Endothelial cell (in vitro differentiated cells): ENCODE results near the gene AKAP6. TPM values are rescaled to one million over a fixed set of nuclear protein-coding genes. Genes with fewer than 3 reads are reported as not detected.

Source experiments
- DNase-seq: peaks from one replicate; pipeline ENCODE4 v3.0.0; 2021; ENCODE audit warnings: low spot score
- H3K27ac Mint-ChIP-seq: one replicate; pipeline ENCODE4 v1.8.0; 2021; ENCODE audit warnings: mixed read lengths, inconsistent platforms; ENCODE audit not compliant: unreplicated experiment
- H3K27me3 Mint-ChIP-seq: one replicate; pipeline ENCODE4 v1.8.0; 2021; ENCODE audit warnings: mild to moderate bottlenecking, moderate library complexity, mixed read lengths, inconsistent platforms; ENCODE audit not compliant: unreplicated experiment
- H3K36me3 Mint-ChIP-seq: one replicate; pipeline ENCODE4 v1.8.0; 2021; ENCODE audit warnings: mild to moderate bottlenecking, low read depth, mixed read lengths, inconsistent platforms; ENCODE audit not compliant: unreplicated experiment
- H3K4me1 Mint-ChIP-seq: one replicate; pipeline ENCODE4 v1.8.0; 2021; ENCODE audit warnings: mild to moderate bottlenecking, mixed read lengths, inconsistent platforms; ENCODE audit not compliant: unreplicated experiment
- H3K4me3 Mint-ChIP-seq: one replicate; pipeline ENCODE4 v1.8.0; 2021; ENCODE audit warnings: mild to moderate bottlenecking, mixed read lengths, inconsistent platforms; ENCODE audit not compliant: unreplicated experiment
- H3K9me3 Mint-ChIP-seq: one replicate; pipeline ENCODE4 v1.8.0; 2021; ENCODE audit warnings: mixed read lengths, inconsistent platforms; ENCODE audit not compliant: unreplicated experiment
- total RNA-seq: library from RNA; stranded (reverse); fragmentation: NEBNext Ultra II Directional; extraction: Animal tissue kit (Norgen Biotek cat#: 25700); gene quantifications from one replicate; pipeline ENCODE4 v1.2.1, GENCODE V29; 2021; ENCODE audit not compliant: unreplicated experiment
- TF ChIP-seq, protein P1 (sequence below): fragments of 200-600 bp; sonication (generic); IDR thresholded peaks from one replicate; pipeline ENCODE4 v1.5.0; 2021; ENCODE audit warnings: antibody characterized with exemption; ENCODE audit not compliant: unreplicated experiment

AKAP6 gene
- total RNA-seq, 1 donor from 2014 or later = 4.4 TPM

GRCh38 chr14:32438517-32438916, 109.4 kb downstream of the AKAP6 start:
- H3K9me3 Mint-ChIP-seq = no peaks in the 10 kb centered on the region
- no peak overlapping the region for H3K4me3 Mint-ChIP-seq
- no peaks in the 10 kb centered on the region for H3K36me3 Mint-ChIP-seq
- DNase-seq = no peak
- H3K27ac Mint-ChIP-seq = no peak overlapping the region
- H3K4me1 Mint-ChIP-seq = peaks cover 4% of the 10 kb centered on the region
- no peaks in the 10 kb centered on the region for H3K27me3 Mint-ChIP-seq
- TF ChIP-seq, protein P1, sequence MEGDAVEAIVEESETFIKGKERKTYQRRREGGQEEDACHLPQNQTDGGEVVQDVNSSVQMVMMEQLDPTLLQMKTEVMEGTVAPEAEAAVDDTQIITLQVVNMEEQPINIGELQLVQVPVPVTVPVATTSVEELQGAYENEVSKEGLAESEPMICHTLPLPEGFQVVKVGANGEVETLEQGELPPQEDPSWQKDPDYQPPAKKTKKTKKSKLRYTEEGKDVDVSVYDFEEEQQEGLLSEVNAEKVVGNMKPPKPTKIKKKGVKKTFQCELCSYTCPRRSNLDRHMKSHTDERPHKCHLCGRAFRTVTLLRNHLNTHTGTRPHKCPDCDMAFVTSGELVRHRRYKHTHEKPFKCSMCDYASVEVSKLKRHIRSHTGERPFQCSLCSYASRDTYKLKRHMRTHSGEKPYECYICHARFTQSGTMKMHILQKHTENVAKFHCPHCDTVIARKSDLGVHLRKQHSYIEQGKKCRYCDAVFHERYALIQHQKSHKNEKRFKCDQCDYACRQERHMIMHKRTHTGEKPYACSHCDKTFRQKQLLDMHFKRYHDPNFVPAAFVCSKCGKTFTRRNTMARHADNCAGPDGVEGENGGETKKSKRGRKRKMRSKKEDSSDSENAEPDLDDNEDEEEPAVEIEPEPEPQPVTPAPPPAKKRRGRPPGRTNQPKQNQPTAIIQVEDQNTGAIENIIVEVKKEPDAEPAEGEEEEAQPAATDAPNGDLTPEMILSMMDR = no peak

GRCh38 chr14:32443890-32444661, 115.0 kb downstream of the AKAP6 start:
- H3K4me3 Mint-ChIP-seq = no peak overlapping the region
- no peaks in the 10 kb centered on the region for H3K36me3 Mint-ChIP-seq
- no peaks in the 10 kb centered on the region for H3K27me3 Mint-ChIP-seq
- H3K9me3 Mint-ChIP-seq = no peaks in the 10 kb centered on the region
- H3K27ac Mint-ChIP-seq = no peak overlapping the region
- TF ChIP-seq, protein P1 = no peak
- no peaks in the 10 kb centered on the region for H3K4me1 Mint-ChIP-seq
- DNase-seq = no peak

GRCh38 chr14:32447371-32447770, 118.3 kb downstream of the AKAP6 start:
- TF ChIP-seq, protein P1 = no peak
- Mint-ChIP-seq H3K4me3 (no peak overlapping the region), H3K36me3 (no peaks in the 10 kb centered on the region), H3K27ac (no peak overlapping the region), H3K9me3 (no peaks in the 10 kb centered on the region), H3K4me1 (no peaks in the 10 kb centered on the region), H3K27me3 (no peaks in the 10 kb centered on the region)
- DNase-seq = no peak

DNA sequence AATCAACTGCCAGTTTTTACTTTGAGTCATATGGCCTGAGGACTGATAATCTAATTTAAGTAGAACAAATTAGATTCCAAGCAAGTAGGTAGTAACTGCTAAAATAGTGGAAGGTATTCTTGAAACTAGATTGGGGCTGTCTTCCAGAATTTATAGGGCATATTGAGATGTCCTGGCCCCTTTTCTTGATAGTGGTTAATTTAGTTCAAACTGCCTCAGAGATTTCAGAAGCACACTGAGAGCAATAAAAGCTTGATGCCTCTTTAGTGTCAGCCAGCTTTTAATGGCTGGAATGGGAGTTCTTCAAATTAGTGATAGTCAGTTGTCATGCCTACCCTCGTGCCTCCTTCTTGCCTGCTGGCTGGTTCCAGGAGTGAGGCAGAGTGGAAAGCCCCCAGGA, 120.5 kb downstream of the AKAP6 start:
- Mint-ChIP-seq H3K4me1 (no peaks in the 10 kb centered on the region), H3K36me3 (no peaks in the 10 kb centered on the region), H3K9me3 (no peaks in the 10 kb centered on the region), H3K27me3 (no peaks in the 10 kb centered on the region), H3K27ac (no peak overlapping the region), H3K4me3 (no peak overlapping the region)
- TF ChIP-seq, protein P1 = no peak
- DNase-seq = no peak

GRCh38 chr14:32450919-32451675, 122.0 kb downstream of the AKAP6 start:
- no peak for DNase-seq
- Mint-ChIP-seq H3K4me3 (no peak overlapping the region), H3K4me1 (no peaks in the 10 kb centered on the region), H3K9me3 (no peaks in the 10 kb centered on the region), H3K36me3 (no peaks in the 10 kb centered on the region), H3K27me3 (no peaks in the 10 kb centered on the region), H3K27ac (no peak overlapping the region)
- TF ChIP-seq, protein P1 = no peak
